ENCODE data around the gene CNTFR. TPM values are rescaled to one million over a fixed set of nuclear protein-coding genes. Genes with fewer than 3 reads are reported as not detected.

The CNTFR gene
- total RNA-seq, 1 donor from 2014 or later = 8.6 TPM

DNA sequence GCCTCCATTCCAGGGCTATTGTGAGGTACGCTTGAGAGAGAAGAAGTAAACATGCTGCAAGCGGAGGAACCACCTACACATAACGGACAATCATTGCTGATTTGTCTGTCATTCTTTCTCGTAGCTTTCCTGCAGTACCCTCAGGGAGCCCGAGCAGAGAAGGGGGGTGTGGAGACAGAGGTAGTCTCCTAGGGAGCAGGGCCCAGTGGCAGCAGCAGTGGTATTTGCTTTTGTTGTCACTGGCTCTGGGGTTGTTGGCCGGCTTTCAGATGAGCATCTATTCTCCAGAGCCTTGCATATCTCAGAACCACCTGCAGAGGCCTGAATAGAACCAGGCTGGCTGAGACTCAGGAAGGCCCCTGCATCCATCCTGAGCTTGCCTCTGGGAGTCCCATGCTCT is 86.6 kb downstream of the CNTFR start:
- Mint-ChIP-seq H3K9me3 (no peaks in the 10 kb centered on the region), H3K4me1 (peaks cover 17% of the 10 kb centered on the region), H3K4me3 (no peak overlapping the region), H3K27ac (no peak overlapping the region), H3K27me3 (ENCODE audit: insufficient read depth, low read depth) (peaks cover 25% of the 10 kb centered on the region), H3K36me3 (peaks cover 2% of the 10 kb centered on the region)
- Histone ChIP-seq H3K9me3 (ENCODE audit: low read depth) (no peaks in the 10 kb centered on the region), H3K79me2 (ENCODE audit: low read depth) (no peaks in the 10 kb centered on the region), H3K27ac (no peak overlapping the region), H3K27me3 (no peaks in the 10 kb centered on the region), H4K20me1 (ENCODE audit: low read depth) (no peaks in the 10 kb centered on the region), H2AFZ (replicated peaks) (no peak overlapping the region), H3F3A (ENCODE audit: low read depth) (no peaks in the 10 kb centered on the region), H3K4me1 (no peaks in the 10 kb centered on the region), H3K36me3 (no peaks in the 10 kb centered on the region), H3K4me3 (no peak overlapping the region), H3K9ac (no peak overlapping the region), H3K4me2 (no peak overlapping the region)
- no peak for DNase-seq (ENCODE audit: low spot score)
- TF ChIP-seq EZH2 (IDR thresholded peaks at IDR 0.05) (no peak), EZH2phosphoT487 (IDR thresholded peaks at IDR 0.05) (no peak)
- TF ChIP-seq, protein P1, sequence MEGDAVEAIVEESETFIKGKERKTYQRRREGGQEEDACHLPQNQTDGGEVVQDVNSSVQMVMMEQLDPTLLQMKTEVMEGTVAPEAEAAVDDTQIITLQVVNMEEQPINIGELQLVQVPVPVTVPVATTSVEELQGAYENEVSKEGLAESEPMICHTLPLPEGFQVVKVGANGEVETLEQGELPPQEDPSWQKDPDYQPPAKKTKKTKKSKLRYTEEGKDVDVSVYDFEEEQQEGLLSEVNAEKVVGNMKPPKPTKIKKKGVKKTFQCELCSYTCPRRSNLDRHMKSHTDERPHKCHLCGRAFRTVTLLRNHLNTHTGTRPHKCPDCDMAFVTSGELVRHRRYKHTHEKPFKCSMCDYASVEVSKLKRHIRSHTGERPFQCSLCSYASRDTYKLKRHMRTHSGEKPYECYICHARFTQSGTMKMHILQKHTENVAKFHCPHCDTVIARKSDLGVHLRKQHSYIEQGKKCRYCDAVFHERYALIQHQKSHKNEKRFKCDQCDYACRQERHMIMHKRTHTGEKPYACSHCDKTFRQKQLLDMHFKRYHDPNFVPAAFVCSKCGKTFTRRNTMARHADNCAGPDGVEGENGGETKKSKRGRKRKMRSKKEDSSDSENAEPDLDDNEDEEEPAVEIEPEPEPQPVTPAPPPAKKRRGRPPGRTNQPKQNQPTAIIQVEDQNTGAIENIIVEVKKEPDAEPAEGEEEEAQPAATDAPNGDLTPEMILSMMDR (IDR thresholded peaks at IDR 0.05) = no peak

DNA sequence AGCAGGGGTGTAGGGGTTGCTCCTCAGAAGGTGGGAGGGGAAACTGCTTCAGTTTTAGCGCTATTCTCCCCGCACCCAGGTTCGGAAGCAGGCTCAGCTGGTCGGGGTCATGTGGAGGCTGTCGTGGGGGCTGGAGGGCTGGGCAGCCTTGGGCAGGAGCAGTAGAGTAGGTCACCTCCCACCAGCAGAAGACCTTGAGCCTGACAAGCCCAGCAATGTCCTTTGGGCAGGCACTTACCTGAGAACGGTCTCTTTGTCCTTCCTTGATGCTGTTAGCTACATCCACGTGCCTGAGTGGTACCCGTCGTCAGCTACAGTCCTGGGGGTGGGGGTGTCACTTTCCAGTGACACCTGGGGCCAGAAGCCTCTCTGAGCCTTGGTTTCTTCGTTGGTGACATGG is 87.1 kb downstream of the CNTFR start:
- peaks cover 20% of the 10 kb centered on the region for H3K4me1 Mint-ChIP-seq
- Histone ChIP-seq H3K4me3 (no peak overlapping the region), H3K4me1 (no peaks in the 10 kb centered on the region), H2AFZ (replicated peaks) (no peak overlapping the region), H3K4me2 (no peak overlapping the region), H3K9ac (no peak overlapping the region), H3K79me2 (ENCODE audit: low read depth) (no peaks in the 10 kb centered on the region), H3K36me3 (no peaks in the 10 kb centered on the region), H3K9me3 (ENCODE audit: low read depth) (no peaks in the 10 kb centered on the region), H4K20me1 (ENCODE audit: low read depth) (no peaks in the 10 kb centered on the region), H3K27ac (no peak overlapping the region), H3K27me3 (no peaks in the 10 kb centered on the region), H3F3A (ENCODE audit: low read depth) (no peaks in the 10 kb centered on the region)
- no peak overlapping the region for H3K27ac Mint-ChIP-seq
- H3K36me3 Mint-ChIP-seq = peaks cover 2% of the 10 kb centered on the region
- TF ChIP-seq EZH2 (IDR thresholded peaks at IDR 0.05) = no peak
- TF ChIP-seq EZH2phosphoT487 (IDR thresholded peaks at IDR 0.05) = no peak
- TF ChIP-seq, protein P1 (IDR thresholded peaks at IDR 0.05) = no peak
- H3K4me3 Mint-ChIP-seq = no peak overlapping the region
- H3K27me3 Mint-ChIP-seq (ENCODE audit: insufficient read depth, low read depth) = peaks cover 25% of the 10 kb centered on the region
- no peaks in the 10 kb centered on the region for H3K9me3 Mint-ChIP-seq
- no peak for DNase-seq (ENCODE audit: low spot score)

DNA sequence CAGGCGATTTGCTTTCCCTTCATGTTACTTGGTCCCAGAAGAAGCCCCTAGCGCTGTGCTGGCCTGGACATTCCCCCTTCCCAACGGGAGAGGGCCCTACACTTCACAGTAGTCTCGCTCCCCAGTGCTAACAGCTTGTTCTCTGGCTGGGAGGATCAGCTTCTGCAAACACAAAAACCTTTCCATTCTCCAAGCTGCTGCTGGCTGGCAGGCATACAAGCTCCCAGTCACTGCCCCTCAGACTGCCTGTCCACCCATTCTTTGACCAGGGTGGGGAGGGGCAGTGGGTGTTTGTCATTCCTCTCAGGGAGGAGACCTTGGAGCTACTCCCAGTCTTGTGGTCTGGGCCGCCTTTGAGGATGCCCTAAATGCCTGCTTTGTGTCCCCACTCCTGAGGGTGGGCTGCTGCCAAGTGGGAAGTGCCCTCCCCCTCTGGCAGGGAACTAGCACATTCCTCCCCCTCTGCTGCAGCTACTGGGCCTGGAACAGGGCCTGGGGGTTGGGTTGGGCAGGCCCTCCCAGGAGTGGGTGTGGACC is 87.6 kb downstream of the CNTFR start:
- Mint-ChIP-seq H3K27ac (no peak overlapping the region), H3K4me1 (peaks cover 21% of the 10 kb centered on the region), H3K36me3 (peaks cover 2% of the 10 kb centered on the region), H3K4me3 (no peak overlapping the region), H3K9me3 (no peaks in the 10 kb centered on the region), H3K27me3 (ENCODE audit: insufficient read depth, low read depth) (peaks cover 25% of the 10 kb centered on the region)
- H3F3A ChIP-seq (ENCODE audit: low read depth) = no peaks in the 10 kb centered on the region
- no peaks in the 10 kb centered on the region for H3K36me3 ChIP-seq
- H4K20me1 ChIP-seq (ENCODE audit: low read depth) = no peaks in the 10 kb centered on the region
- peak; percentile 77 for DNase-seq (ENCODE audit: low spot score)
- no peaks in the 10 kb centered on the region for H3K9me3 ChIP-seq (ENCODE audit: low read depth)
- H3K27ac ChIP-seq = no peak overlapping the region
- TF ChIP-seq, protein P1 (IDR thresholded peaks at IDR 0.05) = peak; percentile 49
- TF ChIP-seq EZH2phosphoT487 (IDR thresholded peaks at IDR 0.05) (no peak), EZH2 (IDR thresholded peaks at IDR 0.05) (no peak)
- no peaks in the 10 kb centered on the region for H3K4me1 ChIP-seq
- H3K9ac ChIP-seq = no peak overlapping the region
- H3K4me2 ChIP-seq = no peak overlapping the region
- no peak overlapping the region for H3K4me3 ChIP-seq
- H3K27me3 ChIP-seq = no peaks in the 10 kb centered on the region
- no peak overlapping the region for H2AFZ ChIP-seq (replicated peaks)
- H3K79me2 ChIP-seq (ENCODE audit: low read depth) = no peaks in the 10 kb centered on the region

Other genes with a start within 250 kb of the CNTFR start
- 0.03 and 0.04 TPM in 2 replicates for gene MYORG, start 212.8 kb downstream of the CNTFR start, total RNA-seq (ENCODE audit: low replicate concordance)
- 4.2 and 6.5 TPM in 2 replicates for gene FAM219A, start 131.2 kb downstream of the CNTFR start, total RNA-seq (ENCODE audit: low replicate concordance)
- 0.52 and 1.3 TPM in 2 replicates for gene DNAI1, start 130.9 kb downstream of the CNTFR start, total RNA-seq (ENCODE audit: low replicate concordance)
- 4.4 and 21.3 TPM in 2 replicates for gene ENHO, start 66.7 kb downstream of the CNTFR start, total RNA-seq (ENCODE audit: low replicate concordance)
- 17.4 and 40.1 TPM in 2 replicates for gene RPP25L, start 22.4 kb upstream of the CNTFR start, total RNA-seq (ENCODE audit: low replicate concordance)
- 45.6 and 98.3 TPM in 2 replicates for gene DCTN3, start 30.8 kb upstream of the CNTFR start, total RNA-seq (ENCODE audit: low replicate concordance)
- gene ARID3C, start 39.3 kb upstream of the CNTFR start, total RNA-seq (ENCODE audit: low replicate concordance) = 4.7 and 5.3 TPM in 2 replicates
- gene SIGMAR1, start 48.1 kb upstream of the CNTFR start, total RNA-seq (ENCODE audit: low replicate concordance) = 37.8 and 108 TPM in 2 replicates
- 32.1 and 43.7 TPM in 2 replicates for gene GALT, start 57.0 kb upstream of the CNTFR start, total RNA-seq (ENCODE audit: low replicate concordance)
- 11.4 and 12.7 TPM in 2 replicates for gene IL11RA, start 62.5 kb upstream of the CNTFR start, total RNA-seq (ENCODE audit: low replicate concordance)
- 0.37 and 0.67 TPM in 2 replicates for gene CCL27, start 72.9 kb upstream of the CNTFR start, total RNA-seq (ENCODE audit: low replicate concordance)
- gene CCL19, start 101.6 kb upstream of the CNTFR start, total RNA-seq (ENCODE audit: low replicate concordance) = not detected in 2 replicates
- gene CCL21, start 120.4 kb upstream of the CNTFR start, total RNA-seq (ENCODE audit: low replicate concordance) = not detected in 2 replicates

Measured in neural progenitor cell (in vitro differentiated cells).